Measurements from ENCODE around the gene IRF7.

The IRF7 gene

GRCh38 chr11:640021-640706 lies 24.4 kb upstream of the IRF7 start:
- CTCF ChIA-PET: interaction anchor here (1.2 kb wide), 1 partner anchor 22 kb away, joined by 3 read pairs; no protein-coding TSS in a partner anchor
- DNase-seq (ENCODE audit: extremely low spot score): no peak
- POLR2A ChIA-PET: no interaction called here
- no peak for TF ChIP-seq CTCF (IDR thresholded peaks at IDR 0.05; ENCODE audit: control extremely low read depth, extremely low read depth, low read depth, missing control alignments)

- ChIA-PET POLR2A (no interaction called here), CTCF (interaction anchor here (1.0 kb wide), 1 partner anchor 22 kb away, joined by 3 read pairs; no protein-coding TSS in a partner anchor)
Observed at GRCh38 chr11:639332-639955, 23.7 kb upstream of the IRF7 start.

GRCh38 chr11:638631-639331 lies 23.0 kb upstream of the IRF7 start:
- CTCF ChIA-PET: interaction anchor here (1.0 kb wide), 1 partner anchor 23 kb away, joined by 3 read pairs; no protein-coding TSS in a partner anchor
- DNase-seq (ENCODE audit: extremely low spot score): no peak
- POLR2A ChIA-PET: no interaction called here
- no peak for TF ChIP-seq CTCF (IDR thresholded peaks at IDR 0.05; ENCODE audit: control extremely low read depth, extremely low read depth, low read depth, missing control alignments)

More at GRCh38 chr11:639332-639955, 23.7 kb upstream of the IRF7 start:
- TF ChIP-seq CTCF (IDR thresholded peaks at IDR 0.05; ENCODE audit: control extremely low read depth, extremely low read depth, low read depth, missing control alignments): no peak
- DNase-seq (ENCODE audit: extremely low spot score): no peak

- DNase-seq (ENCODE audit: extremely low spot score): no peak
- TF ChIP-seq CTCF (IDR thresholded peaks at IDR 0.05; ENCODE audit: control extremely low read depth, extremely low read depth, low read depth, missing control alignments): no peak
- CTCF ChIA-PET: no interaction called here
- POLR2A ChIA-PET: no interaction called here
Observed at GRCh38 chr11:637593-638521, 22.1 kb upstream of the IRF7 start.

DNA sequence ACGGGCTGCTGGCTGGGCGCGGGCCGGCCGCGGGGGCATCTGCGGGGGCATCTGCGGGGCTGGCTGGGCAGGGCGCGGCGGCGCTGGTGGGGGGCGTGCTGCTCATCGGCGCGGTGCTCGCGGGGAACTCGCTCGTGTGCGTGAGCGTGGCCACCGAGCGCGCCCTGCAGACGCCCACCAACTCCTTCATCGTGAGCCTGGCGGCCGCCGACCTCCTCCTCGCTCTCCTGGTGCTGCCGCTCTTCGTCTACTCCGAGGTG lies 21.5 kb upstream of the IRF7 start:
- DNase-seq (ENCODE audit: extremely low spot score): no peak
- ChIA-PET POLR2A (no interaction called here), CTCF (no interaction called here)
- TF ChIP-seq CTCF (IDR thresholded peaks at IDR 0.05; ENCODE audit: control extremely low read depth, extremely low read depth, low read depth, missing control alignments): no peak

Data from GM10248 (cell line).